C4-2B (cell line): Measurements from ENCODE around the gene FIG4.

ENCODE experiments used
- CTCF ChIP-seq: fragments of 450-650 bp; conservative IDR thresholded peaks from 2 replicates; pipeline ENCODE4 v1.5.1; 2017; ENCODE audit warnings: mild to moderate bottlenecking
- ZFX ChIP-seq: fragments of 450-650 bp; IDR thresholded peaks from 2 replicates; pipeline ENCODE4 v1.6.1; 2017

- TF ChIP-seq CTCF: no peak
- no peak for TF ChIP-seq ZFX
Observed at GRCh38 chr6:109738667-109739066, 47.6 kb downstream of the FIG4 start.
